ENCODE data around the gene OLFM1.

Gene OLFM1

GRCh38 chr9:135087489-135087792 lies at the start of gene OLFM1:
OLFM1 (plus strand) TSS chr9:135087668; CDS start chr9:135087990, 322 bp downstream.
- DNase-seq (ENCODE audit: low spot score): no peak

- no peak for DNase-seq (ENCODE audit: low spot score)
Observed at GRCh38 chr9:135038331-135038730, 49.1 kb upstream of the OLFM1 start.

- DNase-seq (ENCODE audit: low spot score): no peak
Observed at GRCh38 chr9:135038826-135039225, 48.6 kb upstream of the OLFM1 start.

GRCh38 chr9:135039266-135039870 lies 48.1 kb upstream of the OLFM1 start:
- no peak for DNase-seq (ENCODE audit: low spot score)

- no peak for DNase-seq (ENCODE audit: low spot score)
Observed at GRCh38 chr9:135039916-135040645, 47.4 kb upstream of the OLFM1 start.

- DNase-seq (ENCODE audit: low spot score): no peak
Observed at GRCh38 chr9:135040892-135041291, 46.6 kb upstream of the OLFM1 start.

- DNase-seq (ENCODE audit: low spot score): no peak
Observed at GRCh38 chr9:135043345-135043744, 44.1 kb upstream of the OLFM1 start.

- DNase-seq (ENCODE audit: low spot score): no peak
Observed at GRCh38 chr9:135045264-135045927, 42.1 kb upstream of the OLFM1 start.

GRCh38 chr9:135045928-135046738 lies 41.3 kb upstream of the OLFM1 start:
- no peak for DNase-seq (ENCODE audit: low spot score)

- DNase-seq (ENCODE audit: low spot score): no peak
Observed at GRCh38 chr9:135046739-135047350, 40.6 kb upstream of the OLFM1 start.

GRCh38 chr9:135047521-135047920 lies 39.9 kb upstream of the OLFM1 start:
- no peak for DNase-seq (ENCODE audit: low spot score)

- no peak for DNase-seq (ENCODE audit: low spot score)
Observed at GRCh38 chr9:135048046-135048757, 39.3 kb upstream of the OLFM1 start.

GRCh38 chr9:135048758-135049444 lies 38.6 kb upstream of the OLFM1 start:
- DNase-seq (ENCODE audit: low spot score): no peak

- DNase-seq (ENCODE audit: low spot score): no peak
Observed at GRCh38 chr9:135049460-135049859, 38.0 kb upstream of the OLFM1 start.

GRCh38 chr9:135050072-135050990 lies 37.1 kb upstream of the OLFM1 start:
- no peak for DNase-seq (ENCODE audit: low spot score)

- no peak for DNase-seq (ENCODE audit: low spot score)
Observed at GRCh38 chr9:135051316-135052038, 36.0 kb upstream of the OLFM1 start.

- no peak for DNase-seq (ENCODE audit: low spot score)
Observed at GRCh38 chr9:135053133-135053532, 34.3 kb upstream of the OLFM1 start.

- DNase-seq (ENCODE audit: low spot score): no peak
Observed at GRCh38 chr9:135055181-135055580, 32.3 kb upstream of the OLFM1 start.

- DNase-seq (ENCODE audit: low spot score): peak; percentile 34
Observed at GRCh38 chr9:135056541-135056940, 30.9 kb upstream of the OLFM1 start.

Measured in RKO (cell line).